GM18870 (cell line): ENCODE results near the gene GPR39.

Experiments used
- ATAC-seq: cut with Tn5 transposase; IDR thresholded peaks from one replicate; pipeline ENCODE4 v1.9.1; 2021; ENCODE audit warnings: moderate library complexity; ENCODE audit not compliant: unreplicated experiment

GPR39 gene

DNA sequence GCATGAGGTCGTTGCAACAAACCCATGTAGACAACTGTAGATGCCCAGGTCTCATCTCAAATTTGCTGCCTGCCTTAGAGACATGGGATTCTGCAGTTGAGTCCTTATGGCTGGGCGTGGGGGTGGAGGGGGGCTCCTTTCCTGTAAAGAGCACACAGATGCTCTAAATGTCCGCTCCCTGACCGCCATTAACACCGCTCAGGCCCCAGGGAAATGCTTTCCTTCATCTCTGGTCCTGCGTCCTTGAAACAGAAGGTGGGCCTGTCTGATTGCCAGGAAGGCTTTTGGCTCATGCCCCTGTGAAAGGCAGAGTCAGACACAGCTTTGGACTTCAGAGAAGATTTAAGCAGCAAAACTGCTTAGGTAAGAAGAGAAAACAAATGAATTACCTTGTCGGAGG lies 25.7 kb downstream of the GPR39 start:
- ATAC-seq, result no peak

DNA sequence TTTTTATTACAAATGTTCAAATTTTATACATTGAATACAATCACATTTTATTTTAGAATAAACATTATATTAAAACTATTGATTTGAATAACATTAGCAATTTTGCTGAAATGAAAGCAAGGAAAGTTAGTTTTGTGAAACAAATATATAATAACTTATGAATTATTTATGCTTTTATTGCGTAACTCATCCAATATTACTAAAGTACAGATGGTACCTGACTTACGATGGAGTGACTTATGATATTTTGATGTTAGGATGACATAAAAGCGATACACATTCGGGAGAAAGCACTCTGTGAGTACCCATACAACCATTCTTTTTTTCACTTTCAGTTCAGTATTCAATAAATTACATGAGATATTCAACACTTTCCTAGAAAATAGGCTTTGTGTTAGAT lies 26.5 kb downstream of the GPR39 start:
- ATAC-seq, result no peak

GRCh38 chr2:132446444-132446843 lies 29.8 kb downstream of the GPR39 start:
- no peak for ATAC-seq

GRCh38 chr2:132448331-132448730 lies 31.7 kb downstream of the GPR39 start:
- ATAC-seq, result no peak

DNA sequence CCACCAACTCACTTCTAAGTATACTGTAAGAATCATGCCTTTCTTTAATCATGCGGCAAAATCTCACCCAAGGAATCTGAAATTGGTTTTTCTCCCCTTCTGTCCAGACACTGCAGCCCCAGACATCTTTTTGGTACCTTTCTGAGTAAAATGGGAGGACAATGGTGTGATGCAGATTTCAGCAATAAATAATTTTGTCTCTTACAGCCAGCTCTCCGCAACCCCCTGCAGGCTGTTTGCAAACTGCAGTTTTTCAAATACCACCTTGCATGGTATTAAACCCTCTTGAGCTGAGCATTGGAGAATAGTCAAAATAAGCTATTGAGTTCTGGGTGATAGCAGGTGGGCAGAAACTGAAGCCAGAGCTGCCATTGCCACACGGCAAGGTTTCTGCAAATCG lies 32.2 kb downstream of the GPR39 start:
- ATAC-seq, result no peak

GRCh38 chr2:132449868-132450267 lies 33.3 kb downstream of the GPR39 start:
- ATAC-seq, result no peak

DNA sequence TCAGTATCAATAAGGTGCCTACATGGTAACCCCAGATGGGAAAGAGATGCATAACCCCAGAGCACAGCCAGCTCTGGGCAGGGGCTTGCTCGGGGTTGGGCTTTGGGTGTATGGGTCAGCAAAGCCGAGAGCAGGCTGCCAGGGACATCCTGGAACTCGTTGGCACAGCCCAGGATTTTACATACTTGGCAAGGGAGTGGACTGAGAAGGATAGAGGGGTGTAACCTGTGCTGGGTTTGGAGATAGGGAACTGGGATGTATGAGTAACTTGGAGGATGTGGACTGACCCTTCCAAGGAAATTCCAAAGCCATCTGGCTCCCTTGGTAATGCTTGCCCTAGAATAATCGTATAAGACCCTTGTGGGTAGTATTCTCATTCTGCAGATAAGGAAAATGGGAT lies 44.2 kb downstream of the GPR39 start:
- ATAC-seq, result no peak

DNA sequence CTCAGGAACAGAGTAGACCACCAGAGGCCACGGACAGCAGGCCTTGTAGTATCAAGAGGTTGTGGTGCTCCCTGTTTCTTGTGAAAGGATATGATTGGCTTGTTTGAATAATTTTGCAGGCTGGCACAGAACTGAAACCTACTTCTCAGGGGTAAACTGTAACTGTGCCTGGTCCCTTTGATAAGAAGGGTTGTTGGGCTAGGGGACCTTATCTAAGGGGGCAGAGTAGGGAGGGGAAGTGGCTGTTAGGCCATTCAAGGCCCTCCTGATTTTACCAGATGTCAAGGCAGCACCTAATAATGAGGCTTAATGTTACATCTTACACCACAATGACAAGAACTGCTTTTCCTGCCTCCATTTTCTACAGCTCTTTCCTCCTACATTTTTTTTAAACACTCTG lies 45.6 kb downstream of the GPR39 start:
- no peak for ATAC-seq

DNA sequence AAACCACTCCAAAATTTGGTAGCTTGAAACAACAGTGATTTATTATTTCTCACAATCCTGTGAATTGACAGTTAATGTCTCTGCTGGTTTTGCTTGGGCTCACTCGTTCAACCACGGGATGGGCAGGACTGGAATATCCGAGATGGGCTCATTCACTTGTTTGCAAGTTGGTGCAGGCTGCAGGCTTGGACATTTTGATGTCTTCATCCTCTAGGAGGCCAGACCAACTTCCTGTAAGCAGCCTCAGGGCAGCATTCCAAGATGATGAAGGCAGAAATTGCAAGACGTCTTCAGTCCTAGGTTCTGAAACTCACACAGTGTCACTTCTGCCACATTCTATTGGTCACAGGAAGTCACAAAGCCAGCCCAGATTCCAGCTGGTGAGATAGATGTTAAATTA lies 47.1 kb downstream of the GPR39 start:
- no peak for ATAC-seq

DNA sequence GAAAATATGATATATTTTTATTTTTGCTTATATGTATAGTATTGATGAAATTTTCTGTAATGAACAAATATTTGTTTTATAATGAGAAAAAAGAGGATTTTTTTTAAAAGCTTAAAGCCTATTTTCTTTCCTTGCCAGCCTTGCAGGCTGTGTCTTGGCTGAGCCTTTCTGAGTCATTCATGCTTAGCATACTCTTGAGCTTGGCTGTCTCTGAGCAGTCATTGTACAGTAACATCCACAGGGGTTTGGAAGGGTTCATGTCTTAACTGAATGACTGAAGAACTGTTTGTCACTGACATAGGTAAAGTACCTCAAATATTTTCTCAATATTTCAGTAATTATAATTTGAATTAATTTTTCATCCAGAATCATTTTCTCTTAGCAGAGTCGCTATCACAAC lies 49.3 kb downstream of the GPR39 start:
- ATAC-seq, result no peak

DNA sequence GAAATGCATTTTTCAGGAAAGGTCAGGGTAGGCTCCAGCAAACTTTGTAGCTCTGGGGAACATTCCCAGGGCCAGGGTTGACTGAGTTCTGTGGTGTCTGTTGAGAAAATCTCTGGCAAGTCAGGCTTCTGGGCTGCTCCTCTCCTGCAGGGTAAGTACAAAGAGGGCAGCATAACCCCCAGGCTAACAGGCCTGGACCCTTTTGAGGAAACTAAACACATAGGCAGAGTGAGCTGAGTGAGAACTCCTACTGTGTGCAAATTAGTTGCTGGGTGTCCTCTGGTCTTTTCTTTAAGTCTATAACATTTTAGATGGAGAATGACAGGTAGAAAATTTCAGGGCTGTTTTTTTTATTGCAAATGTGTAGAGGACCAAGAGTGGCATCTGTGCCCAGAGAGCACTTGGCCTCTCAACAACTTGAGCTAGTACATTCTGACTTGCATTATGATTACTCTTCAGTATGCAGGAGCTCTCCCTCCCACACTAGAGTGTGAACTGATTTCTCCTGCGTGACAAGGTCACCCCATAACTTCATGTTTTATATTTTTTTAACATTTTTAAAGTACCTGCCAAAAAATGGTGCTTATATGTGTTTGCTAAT lies 49.9 kb downstream of the GPR39 start:
- ATAC-seq, result no peak

DNA sequence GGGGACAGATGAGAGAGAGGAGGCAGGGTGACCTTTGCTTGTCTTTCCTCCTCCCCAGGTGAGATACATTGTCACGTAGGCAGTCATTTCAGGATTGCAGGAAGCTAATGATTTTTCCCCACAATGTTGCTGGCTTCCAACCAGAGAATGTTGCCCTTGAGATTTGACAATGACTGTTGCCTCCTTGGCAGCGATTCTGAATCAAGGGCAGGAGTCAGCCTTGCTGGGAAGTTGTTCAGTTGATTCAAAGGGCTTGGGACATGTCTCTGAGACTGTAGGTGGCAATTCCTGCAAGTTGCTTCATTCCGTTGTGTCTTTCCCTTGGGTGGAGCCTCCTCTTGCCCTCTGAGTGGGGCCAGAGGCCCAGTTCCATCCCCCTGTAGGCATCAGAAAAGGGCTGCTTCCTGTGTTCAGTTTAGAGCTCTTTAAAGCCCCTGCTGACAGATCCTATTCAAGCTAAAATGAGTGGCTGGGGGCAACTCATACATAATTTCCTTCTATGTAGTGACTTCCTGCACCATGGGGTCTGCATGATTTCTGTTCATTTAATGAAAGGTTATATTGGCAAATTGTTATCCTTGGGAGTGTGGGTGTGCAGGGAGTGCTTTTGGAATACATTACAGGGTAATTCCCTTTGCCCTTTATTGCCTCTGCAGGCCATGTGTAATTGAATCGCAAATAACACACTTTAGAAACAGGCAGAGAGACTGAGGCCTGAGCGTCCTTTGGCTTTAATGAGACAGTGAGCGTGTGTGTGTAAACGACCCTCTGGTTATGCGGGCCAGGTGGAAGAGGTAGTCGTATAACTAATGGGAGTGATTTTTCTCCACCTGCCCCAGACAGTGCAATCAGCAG lies 52.4 kb downstream of the GPR39 start:
- no peak for ATAC-seq

DNA sequence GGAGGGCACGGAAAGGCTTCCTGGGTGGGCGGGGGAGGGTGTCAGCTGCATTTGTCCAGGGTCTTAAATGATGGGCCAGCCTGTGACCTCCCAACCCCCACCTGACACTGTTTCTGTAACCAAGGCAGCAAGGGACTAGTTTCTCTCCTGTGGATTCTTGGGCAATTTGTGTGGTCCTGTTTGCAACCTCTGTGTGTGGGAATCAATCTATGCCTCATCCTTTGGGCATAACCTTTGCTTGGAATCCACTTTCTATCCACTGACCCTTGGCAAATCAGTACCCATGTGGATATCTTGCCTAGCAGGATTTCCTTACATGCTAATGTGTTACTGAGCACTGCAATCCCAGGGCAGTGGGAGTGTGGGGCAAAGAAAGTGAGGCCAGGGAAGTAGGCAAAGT lies 54.1 kb downstream of the GPR39 start:
- ATAC-seq, result no peak

- no peak for ATAC-seq
Observed at GRCh38 chr2:132473174-132473883, 56.7 kb downstream of the GPR39 start.

DNA sequence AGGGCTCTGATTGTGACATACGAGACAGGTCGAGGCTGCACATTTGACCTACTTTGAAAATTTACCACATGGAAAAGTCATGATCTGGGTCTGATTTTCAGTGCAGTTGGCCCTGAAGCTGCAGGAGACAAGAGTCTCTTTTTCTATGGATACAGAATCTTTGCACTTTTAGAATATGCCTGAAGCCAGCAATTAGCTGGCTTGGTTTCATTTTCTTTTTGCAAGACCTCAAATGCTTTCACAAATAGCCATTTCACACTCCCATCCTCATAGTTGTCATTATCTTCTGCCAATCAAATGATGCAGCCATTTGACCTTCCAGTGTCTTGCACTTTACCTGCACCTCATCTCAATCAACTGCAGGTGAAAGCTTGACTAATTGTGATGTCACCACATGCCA lies 59.0 kb downstream of the GPR39 start:
- ATAC-seq, result no peak

GRCh38 chr2:132477436-132477835 lies 60.8 kb downstream of the GPR39 start:
- no peak for ATAC-seq

GRCh38 chr2:132477962-132478361 lies 61.4 kb downstream of the GPR39 start:
- ATAC-seq, result no peak

DNA sequence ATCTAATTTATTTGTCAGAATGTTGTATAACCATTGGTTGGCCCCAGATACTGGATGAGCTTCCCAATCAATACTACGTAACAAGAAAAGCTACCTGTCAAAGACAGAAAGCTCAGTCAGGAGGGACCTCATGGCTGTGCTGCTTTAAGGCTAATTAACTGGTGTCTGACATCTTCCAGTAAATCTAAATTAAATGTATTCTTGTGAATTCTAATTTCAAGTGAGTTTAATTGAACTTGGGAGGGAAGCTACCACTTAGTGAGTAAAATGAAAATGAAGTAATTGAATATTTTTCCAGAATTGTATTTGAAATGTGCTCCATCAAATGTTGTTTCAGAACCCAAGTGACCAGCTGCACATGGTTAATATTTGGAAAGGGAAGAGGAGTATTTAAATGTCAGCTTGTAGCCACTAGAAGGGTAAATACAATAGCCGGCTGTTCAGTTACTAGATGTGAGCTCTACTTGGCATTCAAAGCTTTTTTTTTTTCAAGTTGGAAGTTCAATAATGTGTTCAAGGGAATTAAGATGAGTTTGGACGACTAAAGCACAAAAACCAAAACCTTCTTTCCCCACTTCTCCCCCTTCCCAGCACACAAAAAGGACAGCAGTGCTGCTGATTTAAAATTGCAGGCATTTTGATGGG lies 62.0 kb downstream of the GPR39 start:
- no peak for ATAC-seq

GRCh38 chr2:132479155-132479554 lies 62.5 kb downstream of the GPR39 start:
- no peak for ATAC-seq

DNA sequence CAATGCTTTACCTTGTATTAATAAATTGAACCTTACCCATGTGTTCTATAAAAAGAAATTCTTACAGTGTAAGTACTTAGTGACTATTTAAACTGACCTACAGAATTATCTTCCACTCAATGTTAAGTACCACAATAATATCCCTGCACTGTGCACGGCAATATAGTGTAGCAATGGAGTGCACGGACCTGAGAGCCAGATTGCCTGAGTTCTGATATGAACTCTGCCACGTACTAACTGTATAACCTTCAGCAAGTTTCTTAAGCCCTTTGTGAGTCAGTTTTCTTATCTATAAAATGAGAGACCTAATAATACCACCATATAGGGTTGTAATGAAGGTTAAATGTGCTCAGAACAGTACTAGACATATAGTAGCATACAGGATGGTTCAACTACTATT lies 66.2 kb downstream of the GPR39 start:
- ATAC-seq, result no peak

GRCh38 chr2:132484144-132484543 lies 67.5 kb downstream of the GPR39 start:
- ATAC-seq, result no peak

DNA sequence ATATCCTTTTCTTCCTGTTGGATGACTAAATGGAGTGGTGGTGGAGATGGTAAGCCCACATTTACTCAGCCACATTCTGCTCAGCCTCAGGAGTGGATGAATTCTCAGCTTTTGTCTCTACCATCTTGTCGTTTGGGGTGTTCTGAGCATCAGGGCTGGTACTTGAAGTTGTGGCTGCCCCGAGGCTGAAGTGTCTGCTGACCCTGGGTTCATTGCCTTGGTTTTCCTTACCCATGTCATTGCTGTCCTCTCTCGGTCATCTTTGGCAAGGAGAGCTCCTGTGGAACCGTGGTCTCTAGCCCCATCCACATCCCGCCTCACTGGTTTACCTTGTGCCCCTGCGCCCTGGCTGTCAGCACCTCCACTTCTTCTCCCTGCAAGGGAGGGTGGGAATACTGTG lies 71.9 kb downstream of the GPR39 start:
- no peak for ATAC-seq
